ENCODE measurements around the gene NTN5. TPM values are rescaled to one million over a fixed set of nuclear protein-coding genes. Genes with fewer than 3 reads are reported as not detected.

Gene NTN5
- total and polyA plus RNA-seq, 9 of the 15 experiments (the other 6 are each of a cell fraction or from before 2014, with no cell fraction given) = not detected

GRCh38 chr19:48624791-48625723 lies 47.8 kb downstream of the NTN5 start (continued):
- TF ChIP-seq CBFA2T3 (IDR thresholded peaks at IDR 0.05) (peak; percentile 76), CBFA2T2 (conservative IDR thresholded peaks at IDR 0.05) (peak; percentile 55; the same call in 1 of the 2 replicates), CXXC5 (CRISPR knock-in tag; IDR thresholded peaks at IDR 0.05) (no peak), HDAC1 (IDR thresholded peaks at IDR 0.05) (peak in 1 of 2 experiments; percentile 76; a peak in 2 of 4 replicates), ZNF407 (IDR thresholded peaks at IDR 0.05; ENCODE audit: low read depth) (peak; percentile 76), SUPT5H (IDR thresholded peaks at IDR 0.05) (no peak), GTF3C2 (IDR thresholded peaks at IDR 0.05; ENCODE audit: borderline replicate concordance, extremely low read depth, insufficient read length) (no peak), TAF1 (IDR thresholded peaks at IDR 0.05; ENCODE audit: control insufficient read depth, extremely low read depth, insufficient read depth, low read length, severe bottlenecking) (no peak), TFAP4 (CRISPR knock-in tag; IDR thresholded peaks at IDR 0.05; ENCODE audit: borderline replicate concordance) (0 out of 2 replicates have a peak, but pooled peaks have one; percentile 21), HDAC2 (IDR thresholded peaks at IDR 0.05) (peak; percentile 57; the same call in 1 of the 2 replicates)
